ENCODE measurements around the gene TFIP11.
"Not testable (repeated sequence)": the region's sequence is repeated elsewhere in the genome, so short reads cannot be mapped to it uniquely, and the experiment has no call there.

Gene TFIP11

GRCh38 chr22:26541167-26541819 is 29.0 kb upstream of the TFIP11 start:
- no peak for DNase-seq (ENCODE audit: low spot score)

GRCh38 chr22:26540119-26540518 is 27.8 kb upstream of the TFIP11 start:
- no peak for DNase-seq (ENCODE audit: low spot score)

GRCh38 chr22:26536762-26537134 is 24.5 kb upstream of the TFIP11 start:
- no peak for DNase-seq (ENCODE audit: low spot score)

GRCh38 chr22:26536056-26536761 is 23.9 kb upstream of the TFIP11 start:
- no peak for DNase-seq (ENCODE audit: low spot score)

GRCh38 chr22:26535603-26535908 is 23.3 kb upstream of the TFIP11 start:
- no peak for DNase-seq (ENCODE audit: low spot score)

GRCh38 chr22:26534874-26535602 is 22.8 kb upstream of the TFIP11 start:
- no peak for DNase-seq (ENCODE audit: low spot score)

- no peak for DNase-seq (ENCODE audit: low spot score)
These were observed 22.0 kb upstream of the TFIP11 start for GRCh38 chr22:26534171-26534855.

GRCh38 chr22:26529345-26529744 is 17.1 kb upstream of the TFIP11 start:
- DNase-seq (ENCODE audit: low spot score): peak; percentile 70

GRCh38 chr22:26528518-26528917 is 16.2 kb upstream of the TFIP11 start:
- not testable (repeated sequence) for DNase-seq (ENCODE audit: low spot score)

GRCh38 chr22:26527574-26528465 is 15.5 kb upstream of the TFIP11 start:
- no peak for DNase-seq (ENCODE audit: low spot score)

- DNase-seq (ENCODE audit: low spot score): no peak
These were observed 14.9 kb upstream of the TFIP11 start for GRCh38 chr22:26527167-26527566.

- DNase-seq (ENCODE audit: low spot score): no peak
These were observed 13.8 kb upstream of the TFIP11 start for GRCh38 chr22:26525946-26526564.

GRCh38 chr22:26524870-26525269 is 12.6 kb upstream of the TFIP11 start:
- DNase-seq (ENCODE audit: low spot score): peak; percentile 58

- DNase-seq (ENCODE audit: low spot score): no peak
These were observed 10.3 kb upstream of the TFIP11 start for GRCh38 chr22:26522592-26522991.

GRCh38 chr22:26522012-26522411 is 9.7 kb upstream of the TFIP11 start:
- DNase-seq (ENCODE audit: low spot score): no peak

GRCh38 chr22:26517429-26517828 is 5.2 kb upstream of the TFIP11 start:
- no peak for DNase-seq (ENCODE audit: low spot score)

GRCh38 chr22:26516503-26516902 is 4.2 kb upstream of the TFIP11 start:
- DNase-seq (ENCODE audit: low spot score): no peak

GRCh38 chr22:26515931-26516330 is 3.7 kb upstream of the TFIP11 start:
- no peak for DNase-seq (ENCODE audit: low spot score)

- no peak for DNase-seq (ENCODE audit: low spot score)
These were observed 2.3 kb upstream of the TFIP11 start for GRCh38 chr22:26514419-26515161.

- DNase-seq (ENCODE audit: low spot score): no peak
These were observed 1.6 kb upstream of the TFIP11 start for GRCh38 chr22:26513838-26514237.

- no peak for DNase-seq (ENCODE audit: low spot score)
These were observed 4.1 kb downstream of the TFIP11 start for GRCh38 chr22:26508148-26508547.

Data from HuH-7 (cell line).